Measurements from ENCODE around the gene EEIG2. TPM values are rescaled to one million over a fixed set of nuclear protein-coding genes. Genes with fewer than 3 reads are reported as not detected.
A peak's percentile ranks its signal among the peaks of the same experiment; 100 is the strongest.

Gene EEIG2
- total and polyA plus RNA-seq, 8 donors, result 3.1 to 33.2 (median 9.7) TPM

GRCh38 chr1:108553905-108554304 is 6.0 kb upstream of the EEIG2 start:
- Histone ChIP-seq H3K4me1 (no peaks in the 10 kb centered on the region), H3K36me3 (no peaks in the 10 kb centered on the region), H3K27ac (no peak overlapping the region), H3K4me3 (no peak overlapping the region), H3K9me3 (no peaks in the 10 kb centered on the region), H3K27me3 (no peaks in the 10 kb centered on the region)
- intact Hi-C loops (cut with DNase I; ENCODE audit: low total_unique reads), result no loop called here
- TF ChIP-seq POLR2A (IDR thresholded peaks at IDR 0.05), result no peak
- TF ChIP-seq EP300 (IDR thresholded peaks at IDR 0.05), result no peak
- no peak for TF ChIP-seq CTCF (IDR thresholded peaks at IDR 0.05)
- no peak for TF ChIP-seq POLR2AphosphoS5 (IDR thresholded peaks at IDR 0.05)
- no peak for DNase-seq
- 71 to 82% (median 74%) methylated on average over 4 of the region's 4 CpGs for WGBS, 5 donors

- intact Hi-C loops (cut with DNase I; ENCODE audit: low total_unique reads), result no loop called here
- no peak for DNase-seq
- H3K27ac ChIP-seq, result no peak overlapping the region
- H3K4me1 ChIP-seq, result peaks cover 0 to 8% (median 6%) of the 10 kb centered on the region in 4 donors
- H3K27me3 ChIP-seq, result no peaks in the 10 kb centered on the region
- H3K9me3 ChIP-seq, result no peaks in the 10 kb centered on the region
- TF ChIP-seq POLR2AphosphoS5 (IDR thresholded peaks at IDR 0.05) (no peak), CTCF (IDR thresholded peaks at IDR 0.05) (no peak), EP300 (IDR thresholded peaks at IDR 0.05) (no peak), POLR2A (IDR thresholded peaks at IDR 0.05) (no peak)
- no peaks in the 10 kb centered on the region for H3K36me3 ChIP-seq
- WGBS, 5 donors, result 38 to 63% (median 61%) methylated on average over 4 of the region's 4 CpGs
- no peak overlapping the region for H3K4me3 ChIP-seq
These were observed 5.0 kb upstream of the EEIG2 start for GRCh38 chr1:108554682-108555427.

GRCh38 chr1:108556066-108556465 is 3.8 kb upstream of the EEIG2 start:
- no peak for TF ChIP-seq CTCF (IDR thresholded peaks at IDR 0.05)
- no peak for TF ChIP-seq POLR2AphosphoS5 (IDR thresholded peaks at IDR 0.05)
- TF ChIP-seq EP300 (IDR thresholded peaks at IDR 0.05), result no peak
- no peak for TF ChIP-seq POLR2A (IDR thresholded peaks at IDR 0.05)
- no peak overlapping the region for H3K4me3 ChIP-seq
- no peaks in the 10 kb centered on the region for H3K27me3 ChIP-seq
- no peaks in the 10 kb centered on the region for H3K36me3 ChIP-seq
- no peak for DNase-seq
- intact Hi-C loops (cut with DNase I; ENCODE audit: low total_unique reads), result no loop called here
- no peak overlapping the region for H3K27ac ChIP-seq
- H3K9me3 ChIP-seq, result no peaks in the 10 kb centered on the region
- peaks cover 7 to 16% (median 11%) of the 10 kb centered on the region in 4 donors for H3K4me1 ChIP-seq

DNA sequence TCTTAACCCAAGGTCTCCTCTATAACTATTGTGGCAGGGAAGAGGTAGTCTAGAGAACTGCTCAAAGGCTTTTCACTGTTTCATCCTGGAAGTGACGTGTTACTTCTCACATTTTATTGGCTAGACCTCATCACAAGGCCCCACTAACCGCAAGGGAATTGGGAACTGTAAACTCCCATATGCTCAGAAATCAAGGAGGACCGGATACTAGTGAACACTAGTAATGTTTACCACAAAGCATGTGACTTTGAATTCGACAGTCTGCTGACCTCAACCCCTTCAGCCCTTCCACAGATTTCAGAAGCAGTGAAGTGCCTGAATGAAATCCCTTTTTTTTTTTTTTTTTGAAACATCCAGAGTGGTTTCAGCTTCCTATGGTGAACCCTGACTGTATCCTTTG is 3.4 kb upstream of the EEIG2 start:
- peak in 1 of 2 donors; percentile 17 for DNase-seq
- intact Hi-C loops (cut with DNase I; ENCODE audit: low total_unique reads), result no loop called here
- 52 to 79% (median 72%) methylated on average over 4 of the region's 4 CpGs for WGBS, 5 donors

More for the DNA sequence above, 3.4 kb upstream of the EEIG2 start:
- peaks cover 11 to 21% (median 15%) of the 10 kb centered on the region in 4 donors for H3K4me1 ChIP-seq
- no peak for TF ChIP-seq POLR2A (IDR thresholded peaks at IDR 0.05)
- TF ChIP-seq POLR2AphosphoS5 (IDR thresholded peaks at IDR 0.05), result no peak
- TF ChIP-seq EP300 (IDR thresholded peaks at IDR 0.05), result no peak
- TF ChIP-seq CTCF (IDR thresholded peaks at IDR 0.05), result no peak
- no peaks in the 10 kb centered on the region for H3K27me3 ChIP-seq
- H3K4me3 ChIP-seq, result no peak overlapping the region
- H3K9me3 ChIP-seq, result no peaks in the 10 kb centered on the region
- H3K27ac ChIP-seq, result no peak overlapping the region
- H3K36me3 ChIP-seq, result no peaks in the 10 kb centered on the region
